ENCODE results near the gene GSDMA. TPM values are rescaled to one million over a fixed set of nuclear protein-coding genes. Genes with fewer than 3 reads are reported as not detected.

The GSDMA gene
- total RNA-seq, 2 experiments from 2014 or later: 0.14 TPM; not detected in 1

GRCh38 chr17:39950871-39951348 is 11.9 kb upstream of the GSDMA start:
- DNase-seq (no peak), ATAC-seq (ENCODE audit: poor library complexity) (no peak)
- no peak for TF ChIP-seq CTCF (IDR thresholded peaks at IDR 0.05)
- Histone ChIP-seq H3K27me3 (ENCODE audit: control insufficient read depth in 1 of 2, insufficient read depth in 2 of 2, low read length in 2 of 2) (no peaks in the 10 kb centered on the region), H3K9me3 (ENCODE audit: control insufficient read depth in 1 of 2, insufficient read depth in 1 of 2, low read length in 2 of 2) (no peaks in the 10 kb centered on the region), H3K4me1 (ENCODE audit: insufficient read depth, low read length) (peaks cover 20% of the 10 kb centered on the region), H3K27ac (ENCODE audit: low read depth in 1 of 2, low read length in 2 of 2) (no peak overlapping the region), H3K4me3 (ENCODE audit: low read length) (no peak overlapping the region), H3K36me3 (ENCODE audit: insufficient read depth, low read length) (no peaks in the 10 kb centered on the region)
- H3K4me1 Mint-ChIP-seq (ENCODE audit: low read depth): peaks cover 31% of the 10 kb centered on the region
- no peak overlapping the region for H3K27ac Mint-ChIP-seq
- ChIA-PET POLR2A (no interaction called here), CTCF (interaction anchor here (2.3 kb wide), 1 partner anchor 30 kb away, joined by 6 read pairs; the partner anchor contains the start of gene PSMD3)
- H3K36me3 Mint-ChIP-seq (ENCODE audit: low read depth): no peaks in the 10 kb centered on the region
- H3K4me3 Mint-ChIP-seq: no peak overlapping the region
- intact Hi-C loops (cut with DNase I, micrococcal nuclease): loop anchor here in 1 of 2 experiments (10.0 kb wide), 1 partner anchor 316 kb away; the partner anchor contains the start of gene STARD3
- H3K9me3 Mint-ChIP-seq: no peaks in the 10 kb centered on the region
- H3K27me3 Mint-ChIP-seq: no peaks in the 10 kb centered on the region

GRCh38 chr17:39951924-39952679 is 10.7 kb upstream of the GSDMA start:
- peak overlapping the region; percentile 49 for H3K4me3 ChIP-seq (ENCODE audit: low read length)
- H3K36me3 Mint-ChIP-seq (ENCODE audit: low read depth): no peaks in the 10 kb centered on the region
- peak overlapping the region; percentile 24 for H3K27ac Mint-ChIP-seq
- H3K27me3 ChIP-seq (ENCODE audit: control insufficient read depth in 1 of 2, insufficient read depth in 2 of 2, low read length in 2 of 2): no peaks in the 10 kb centered on the region
- peak overlapping the region; percentile 68 for H3K4me3 Mint-ChIP-seq
- TF ChIP-seq CTCF (IDR thresholded peaks at IDR 0.05): no peak
- peaks cover 20% of the 10 kb centered on the region for H3K4me1 ChIP-seq (ENCODE audit: insufficient read depth, low read length)
- H3K9me3 ChIP-seq (ENCODE audit: control insufficient read depth in 1 of 2, insufficient read depth in 1 of 2, low read length in 2 of 2): no peaks in the 10 kb centered on the region
- peaks cover 31% of the 10 kb centered on the region for H3K4me1 Mint-ChIP-seq (ENCODE audit: low read depth)
- peak in 2 of 14 experiments; percentile 10 to 32 for DNase-seq
- H3K27me3 Mint-ChIP-seq: no peaks in the 10 kb centered on the region
- intact Hi-C loops (cut with DNase I, micrococcal nuclease): loop anchor here in 1 of 2 experiments (10.0 kb wide), 1 partner anchor 317 kb away; the partner anchor contains the start of gene STARD3
- H3K27ac ChIP-seq (ENCODE audit: low read depth in 1 of 2, low read length in 2 of 2): no peak overlapping the region
- H3K9me3 Mint-ChIP-seq: no peaks in the 10 kb centered on the region
- CTCF ChIA-PET: interaction anchor here (2.3 to 2.9 kb wide), 2 partner anchors 28 kb away, joined by 6 to 22 read pairs; partner anchors contain the start of gene PSMD3
- peak; percentile 1 for ATAC-seq (ENCODE audit: poor library complexity)
- POLR2A ChIA-PET: interaction anchor here (1.0 to 3.6 kb wide), 4 partner anchors 25 to 222 kb away, joined by 3 to 46 read pairs (median 5); partner anchors contain the start of genes LRRC3C, MIEN1, ORMDL3 and PSMD3
- H3K36me3 ChIP-seq (ENCODE audit: insufficient read depth, low read length): no peaks in the 10 kb centered on the region

GRCh38 chr17:39952680-39953470 is 9.9 kb upstream of the GSDMA start:
- no peak for TF ChIP-seq CTCF (IDR thresholded peaks at IDR 0.05)
- ChIA-PET POLR2A (interaction anchor here (1.0 to 3.6 kb wide), 4 partner anchors 26 to 223 kb away, joined by 3 to 46 read pairs (median 5); partner anchors contain the start of genes LRRC3C, MIEN1, ORMDL3 and PSMD3), CTCF (interaction anchor here (2.9 kb wide), 1 partner anchor 27 kb away, joined by 22 read pairs; the partner anchor contains the start of gene PSMD3)
- H3K27ac ChIP-seq (ENCODE audit: low read depth in 1 of 2, low read length in 2 of 2): peak overlapping the region; percentile 22 to 41
- ATAC-seq (ENCODE audit: poor library complexity): peak; percentile 86
- intact Hi-C loops (cut with DNase I, micrococcal nuclease): loop anchor here in 1 of 2 experiments (1.0 to 10.0 kb wide), 2 partner anchors 26 to 318 kb away; partner anchors contain the start of genes LRRC3C, ORMDL3 and STARD3
- H3K27me3 ChIP-seq (ENCODE audit: control insufficient read depth in 1 of 2, insufficient read depth in 2 of 2, low read length in 2 of 2): no peaks in the 10 kb centered on the region
- peak; percentile 90 to 99 (median 98) for DNase-seq
- peaks cover 25% of the 10 kb centered on the region for H3K4me1 Mint-ChIP-seq (ENCODE audit: low read depth)
- peak overlapping the region; percentile 66 for H3K4me3 ChIP-seq (ENCODE audit: low read length)
- H3K27ac Mint-ChIP-seq: peak overlapping the region; percentile 77
- H3K36me3 ChIP-seq (ENCODE audit: insufficient read depth, low read length): no peaks in the 10 kb centered on the region
- no peaks in the 10 kb centered on the region for H3K27me3 Mint-ChIP-seq
- peak overlapping the region; percentile 90 for H3K4me3 Mint-ChIP-seq
- H3K4me1 ChIP-seq (ENCODE audit: insufficient read depth, low read length): peaks cover 20% of the 10 kb centered on the region
- no peaks in the 10 kb centered on the region for H3K9me3 Mint-ChIP-seq
- H3K9me3 ChIP-seq (ENCODE audit: control insufficient read depth in 1 of 2, insufficient read depth in 1 of 2, low read length in 2 of 2): no peaks in the 10 kb centered on the region
- H3K36me3 Mint-ChIP-seq (ENCODE audit: low read depth): no peaks in the 10 kb centered on the region

All from CD4-positive, alpha-beta T cell (primary cell).